HepG2 (cell line): Measurements from ENCODE around the gene ACOT6. TPM values are rescaled to one million over a fixed set of nuclear protein-coding genes. Genes with fewer than 3 reads are reported as not detected.

Source experiments
- AGO1 ChIP-seq: fragments of 200-400 bp; formaldehyde crosslinking; IDR thresholded peaks from 2 replicates; pipeline ENCODE4 v1.6.1; 2017; ENCODE audit warnings: mild to moderate bottlenecking, low read depth, low read length, moderate library complexity; ENCODE audit not compliant: poor library complexity, severe bottlenecking
- DNMT3B ChIP-seq: conservative IDR thresholded peaks from 2 replicates; pipeline ENCODE4 v1.6.1; 2016; ENCODE audit warnings: missing biosample characterization, control low read depth
- FIP1L1 ChIP-seq: fragments of 200-400 bp; formaldehyde crosslinking; IDR thresholded peaks from 2 replicates; pipeline ENCODE4 v1.6.1; 2018; ENCODE audit warnings: low read depth, mild to moderate bottlenecking, low read length, moderate library complexity, borderline replicate concordance; ENCODE audit not compliant: insufficient read depth
- KMT2A ChIP-seq: sonication (generic); formaldehyde crosslinking; IDR thresholded peaks from 2 replicates; pipeline ENCODE4 v1.4.0; 2020; ENCODE audit warnings: missing genetic modification reagents
- NFE2 ChIP-seq: sonication (generic); formaldehyde crosslinking; IDR thresholded peaks from 2 replicates; pipeline ENCODE4 v1.4.0; 2020; ENCODE audit warnings: missing genetic modification reagents
- PAWR ChIP-seq: sonication (generic); formaldehyde crosslinking; IDR thresholded peaks from 2 replicates; pipeline ENCODE4 v1.4.0; 2020; ENCODE audit warnings: missing genetic modification reagents, mild to moderate bottlenecking, borderline replicate concordance
- PREB ChIP-seq: sonication (generic); formaldehyde crosslinking; IDR thresholded peaks from 2 replicates; pipeline ENCODE4 v1.4.0; 2020; ENCODE audit warnings: missing genetic modification reagents
- TMF1 ChIP-seq: sonication (generic); formaldehyde crosslinking; IDR thresholded peaks from 2 replicates; pipeline ENCODE4 v1.8.1; 2022; ENCODE audit warnings: low read depth, missing genetic modification reagents
- U2AF2 ChIP-seq: fragments of 200-400 bp; formaldehyde crosslinking; IDR thresholded peaks from 2 replicates; pipeline ENCODE4 v1.6.1; 2017; ENCODE audit warnings: low read depth, mild to moderate bottlenecking, low read length
- ZNF101 ChIP-seq: sonication (generic); formaldehyde crosslinking; IDR thresholded peaks from 2 replicates; pipeline ENCODE4 v1.4.0; 2020; ENCODE audit warnings: mild to moderate bottlenecking, low read depth, missing genetic modification reagents, borderline replicate concordance
- ZNF230 ChIP-seq: sonication (generic); formaldehyde crosslinking; IDR thresholded peaks from 2 replicates; pipeline ENCODE4 v1.4.0; 2020; ENCODE audit warnings: mild to moderate bottlenecking, missing genetic modification reagents
- ZNF326 ChIP-seq: sonication (generic); formaldehyde crosslinking; IDR thresholded peaks from 2 replicates; pipeline ENCODE4 v1.4.0; 2020; ENCODE audit warnings: missing genetic modification reagents, borderline replicate concordance
- ZNF354B ChIP-seq: sonication (generic); formaldehyde crosslinking; IDR thresholded peaks from 2 replicates; pipeline ENCODE4 v1.8.0; 2022; ENCODE audit warnings: mild to moderate bottlenecking, missing genetic modification reagents
- ZNF362 ChIP-seq: sonication (generic); formaldehyde crosslinking; IDR thresholded peaks from 2 replicates; pipeline ENCODE4 v1.4.0; 2020; ENCODE audit warnings: missing genetic modification reagents, mild to moderate bottlenecking, borderline replicate concordance
- ZNF510 ChIP-seq: sonication (generic); formaldehyde crosslinking; IDR thresholded peaks from 2 replicates; pipeline ENCODE4 v1.4.0; 2020; ENCODE audit warnings: low read depth, mild to moderate bottlenecking, missing genetic modification reagents
- ZNF564 ChIP-seq: sonication (generic); formaldehyde crosslinking; IDR thresholded peaks from 2 replicates; pipeline ENCODE4 v1.8.1; 2023; ENCODE audit warnings: mild to moderate bottlenecking, missing genetic modification reagents
- ZNF646 ChIP-seq: sonication (generic); formaldehyde crosslinking; IDR thresholded peaks from 2 replicates; pipeline ENCODE4 v1.9.0; 2021; ENCODE audit warnings: mild to moderate bottlenecking, missing genetic modification reagents
- ZNF772 ChIP-seq: sonication (generic); formaldehyde crosslinking; IDR thresholded peaks from 2 replicates; pipeline ENCODE4 v1.5.0; 2020; ENCODE audit warnings: mild to moderate bottlenecking, missing genetic modification reagents
- ZNF800 ChIP-seq: sonication (generic); formaldehyde crosslinking; IDR thresholded peaks from 2 replicates; pipeline ENCODE4 v1.4.0; 2020; ENCODE audit warnings: missing genetic modification reagents
- polyA plus RNA-seq, 8 experiments: library from polyadenylated mRNA; depleted of rRNA in 3 of 8; stranded (reverse) in 7 of 8; unstranded in 1 of 8; fragments of >200 nt; fragmentation: Illumina TruSeq in 4 of 8; extraction: Trizol in 4 of 8; gene quantifications; 2 replicates each; pipeline versions ENCODE4 v1.2.1 to v1.2.3, GENCODE V29; 2011 to 2016; ENCODE audit warnings: low read depth in 4 of 8, missing spikeins in 1 of 8, mixed read lengths in 1 of 8; ENCODE audit not compliant: insufficient read depth in 1 of 8
- total RNA-seq, 5 experiments: library from RNA; depleted of rRNA; stranded (reverse); fragments of >200 nt; fragmentation: Illumina TruSeq; extraction: Trizol; gene quantifications; 2 replicates each; pipeline ENCODE4 v1.2.3, GENCODE V29; 2016; ENCODE audit warnings: low read depth in 1 of 5

ACOT6 gene
- total and polyA plus RNA-seq, 2 of the 13 experiments (the other 11 are each of a cell fraction or from before 2014, with no cell fraction given), result 0.15 to 0.27 TPM

- TF ChIP-seq NFE2, result no peak
- TF ChIP-seq PAWR (CRISPR knock-in tag), result no peak
- TF ChIP-seq ZNF326 (CRISPR knock-in tag), result no peak
- no peak for TF ChIP-seq U2AF2
- TF ChIP-seq FIP1L1, result no peak
- TF ChIP-seq ZNF646 (CRISPR knock-in tag), result no peak
- TF ChIP-seq ZNF510 (CRISPR knock-in tag), result 0 out of 2 replicates have a peak, but pooled peaks have one; percentile 76
- no peak for TF ChIP-seq PREB (CRISPR knock-in tag)
- TF ChIP-seq ZNF354B (CRISPR knock-in tag), result 0 out of 2 replicates have a peak, but pooled peaks have one; percentile 20
- TF ChIP-seq KMT2A (CRISPR knock-in tag), result no peak
- TF ChIP-seq AGO1, result peak; percentile 24
- no peak for TF ChIP-seq DNMT3B (CRISPR knock-in tag)
- no peak for TF ChIP-seq ZNF564 (CRISPR knock-in tag)
- 0 out of 2 replicates have a peak, but pooled peaks have one; percentile 68 for TF ChIP-seq ZNF230 (CRISPR knock-in tag)
- TF ChIP-seq ZNF772 (CRISPR knock-in tag), result no peak
- TF ChIP-seq ZNF800, result peak; percentile 98
- TF ChIP-seq TMF1 (CRISPR knock-in tag), result no peak
- peak; percentile 45; the same call in 1 of the 2 replicates for TF ChIP-seq ZNF362 (CRISPR knock-in tag)
- TF ChIP-seq ZNF101 (CRISPR knock-in tag), result no peak
These were observed at the start of gene ACOT6 (continued) for GRCh38 chr14:73612339-73613045.
